HG03457 (cell line): ENCODE results near the gene TAF1.
A peak's percentile ranks its signal among the peaks of the same experiment; 100 is the strongest.
"Not testable (repeated sequence)": the region's sequence is repeated elsewhere in the genome, so short reads cannot be mapped to it uniquely, and the experiment has no call there.

Source experiments
- ATAC-seq: cut with Tn5 transposase; IDR thresholded peaks from one replicate; pipeline ENCODE4 v1.9.1; 2021; ENCODE audit warnings: moderate number of reproducible peaks; ENCODE audit not compliant: unreplicated experiment

The TAF1 gene

GRCh38 chrX:71495979-71496378, 129.8 kb downstream of the TAF1 start:
- ATAC-seq = not testable (repeated sequence)

GRCh38 chrX:71496476-71496875, 130.3 kb downstream of the TAF1 start:
- no peak for ATAC-seq

- ATAC-seq = not testable (repeated sequence)
These were observed 135.9 kb downstream of the TAF1 start for GRCh38 chrX:71502080-71502479.

- ATAC-seq = no peak
These were observed 138.2 kb downstream of the TAF1 start for GRCh38 chrX:71504346-71504745.

- no peak for ATAC-seq
These were observed 143.1 kb downstream of the TAF1 start for GRCh38 chrX:71509289-71509688.

- no peak for ATAC-seq
These were observed 144.0 kb downstream of the TAF1 start for GRCh38 chrX:71510161-71510560.

GRCh38 chrX:71513731-71514130, 147.6 kb downstream of the TAF1 start:
- not testable (repeated sequence) for ATAC-seq

- ATAC-seq = peak; percentile 82
These were observed 148.3 kb downstream of the TAF1 start for GRCh38 chrX:71514367-71515037.

GRCh38 chrX:71515038-71515396, 148.9 kb downstream of the TAF1 start:
- ATAC-seq = no peak
